Panc1 (cell line): ENCODE results near the gene NPPB.

Experiments used
- CTCF ChIP-seq: fragments of 450-650 bp; IDR thresholded peaks from 2 replicates; pipeline ENCODE4 v1.5.1; 2017; ENCODE audit warnings: mild to moderate bottlenecking
- POLR2AphosphoS5 ChIP-seq: IDR thresholded peaks from 2 replicates; pipeline ENCODE4 v1.6.1; 2012; ENCODE audit warnings: mild to moderate bottlenecking, low read depth, low read length, moderate library complexity
- REST ChIP-seq, 2 experiments: IDR thresholded peaks; 2 replicates each; pipeline ENCODE4 v1.6.1; 2011 to 2012; ENCODE audit warnings: low read depth in 2 of 2, control low read depth in 1 of 2, low read length in 1 of 2, mild to moderate bottlenecking in 1 of 2, moderate library complexity in 1 of 2; ENCODE audit not compliant: insufficient read depth in 1 of 2
- SIN3A ChIP-seq: IDR thresholded peaks from 2 replicates; pipeline ENCODE4 v1.6.1; 2012; ENCODE audit warnings: low read depth, mild to moderate bottlenecking, low read length, moderate library complexity, borderline replicate concordance; ENCODE audit not compliant: insufficient read depth
- TCF7L2 ChIP-seq: IDR thresholded peaks from 2 replicates; pipeline ENCODE4 v1.6.1; 2011; ENCODE audit warnings: mild to moderate bottlenecking, low read depth, low read length, inconsistent platforms

- TF ChIP-seq CTCF (no peak), POLR2AphosphoS5 (no peak), TCF7L2 (no peak), SIN3A (no peak), REST (IDR thresholded peaks at IDR 0.05; ENCODE audit: insufficient read depth in 1 of 2, low read depth in 2 of 2, low read length in 1 of 2) (no peak)
Measured at GRCh38 chr1:11831945-11832725, 26.6 kb downstream of the NPPB start.
